ENCODE data around the gene BAIAP2. TPM values are rescaled to one million over a fixed set of nuclear protein-coding genes. Genes with fewer than 3 reads are reported as not detected.

The BAIAP2 gene
- polyA plus RNA-seq, 1 donor = 37.2 TPM

DNA sequence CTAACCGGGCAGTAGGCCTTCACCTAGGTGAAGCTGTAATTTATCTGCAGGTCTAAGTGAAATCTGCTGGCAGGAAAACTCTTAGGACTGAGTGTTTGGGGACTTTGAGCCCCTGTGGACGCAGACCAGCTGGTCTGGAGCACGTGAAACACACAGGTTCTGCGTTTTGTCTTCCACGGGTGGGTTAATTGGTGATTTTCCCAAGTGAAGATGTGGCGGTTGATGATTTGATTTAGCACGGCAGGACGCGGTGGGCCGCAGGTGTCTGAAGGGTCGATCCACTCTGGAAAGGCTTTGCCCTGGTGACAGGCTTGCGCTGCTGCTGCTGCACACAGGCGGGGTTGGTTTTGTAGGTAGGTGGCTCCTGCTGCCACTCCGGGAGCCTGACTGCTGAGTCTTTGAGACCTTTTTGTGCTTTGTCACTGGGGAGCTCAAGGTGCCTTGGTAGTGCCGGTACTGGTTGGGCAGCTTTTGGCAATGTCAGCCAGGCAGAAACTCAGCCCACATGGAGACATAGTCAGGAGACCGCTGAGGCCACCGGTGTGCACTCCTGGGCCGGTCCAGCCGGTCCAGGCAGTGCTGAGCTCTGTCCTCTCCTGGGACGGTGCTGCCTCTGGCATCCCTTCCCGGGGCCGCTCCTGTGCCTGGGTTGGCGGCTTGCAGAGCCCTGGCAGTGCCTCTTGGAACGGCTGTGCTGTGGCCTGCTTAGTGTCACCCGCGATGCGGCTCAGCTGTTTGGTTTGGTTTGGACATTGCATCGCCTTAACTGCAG, 2.3 kb downstream of the BAIAP2 start:
- DNase-seq = no peak

DNA sequence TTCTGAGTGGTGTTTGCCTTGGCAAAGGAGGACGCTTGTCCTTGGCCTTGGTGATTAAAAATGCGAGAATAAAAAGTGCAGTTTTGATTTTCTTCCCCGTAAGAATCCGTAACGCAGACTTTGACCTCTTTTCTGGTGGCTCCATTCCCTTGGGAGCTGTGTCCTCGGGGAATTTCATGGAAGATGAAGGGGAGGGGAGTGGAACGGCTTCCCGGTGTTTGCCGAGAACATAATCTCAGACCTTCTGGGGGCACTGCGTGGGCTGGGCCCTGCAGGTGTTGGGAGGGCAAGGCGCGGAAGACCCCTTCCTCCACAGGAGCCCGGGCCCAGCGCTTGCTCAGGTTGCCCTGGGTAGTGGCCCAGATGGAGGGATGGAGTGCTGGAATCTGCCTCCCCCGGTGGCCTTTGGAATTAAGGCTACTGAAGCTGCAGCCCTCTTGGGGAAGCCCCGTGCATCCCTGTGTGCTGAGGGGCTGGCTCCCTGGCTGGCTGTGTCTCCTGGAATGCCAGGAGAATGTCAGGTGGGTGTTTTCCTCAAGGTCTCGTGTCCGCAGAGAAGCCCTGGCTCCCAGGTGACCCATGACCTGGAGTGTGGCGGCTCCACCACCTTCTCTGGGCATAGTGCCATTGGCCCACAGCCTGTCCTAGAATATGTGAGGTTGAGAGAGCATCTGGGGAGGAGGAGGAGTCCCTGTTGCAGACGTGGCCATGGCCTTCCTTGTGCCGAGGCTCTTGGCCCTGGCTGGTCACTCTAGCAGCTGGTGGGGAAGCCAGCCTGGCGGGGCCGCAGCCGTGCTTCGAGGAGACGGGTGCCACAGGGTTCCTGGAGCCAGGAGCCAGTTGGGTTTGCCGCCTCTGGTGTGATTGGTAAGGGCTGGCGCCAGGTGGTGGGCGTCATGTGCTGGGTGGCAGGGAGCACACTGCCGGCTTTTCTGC, 3.1 kb downstream of the BAIAP2 start:
- no peak for DNase-seq

DNA sequence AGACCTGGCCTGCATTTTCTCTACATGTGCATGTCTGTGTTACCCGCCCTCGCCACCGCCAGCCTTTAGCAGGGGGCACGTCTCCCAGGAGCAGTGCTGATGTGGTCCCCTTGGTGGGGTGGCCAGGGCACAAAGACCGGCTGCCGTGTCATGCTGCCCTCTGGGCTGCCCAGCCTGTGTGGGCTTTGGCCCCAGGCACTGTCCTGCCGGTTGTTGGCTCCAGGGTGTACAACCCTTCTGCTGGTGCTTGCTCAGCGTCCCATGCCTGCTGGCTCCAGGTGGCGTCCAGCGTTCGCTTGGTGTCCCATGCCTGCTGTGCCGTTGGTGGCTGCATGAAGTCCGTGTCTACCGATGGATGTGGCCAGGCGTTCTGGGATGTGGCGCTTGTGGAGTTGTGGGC, 4.1 kb downstream of the BAIAP2 start:
- no peak for DNase-seq

DNA sequence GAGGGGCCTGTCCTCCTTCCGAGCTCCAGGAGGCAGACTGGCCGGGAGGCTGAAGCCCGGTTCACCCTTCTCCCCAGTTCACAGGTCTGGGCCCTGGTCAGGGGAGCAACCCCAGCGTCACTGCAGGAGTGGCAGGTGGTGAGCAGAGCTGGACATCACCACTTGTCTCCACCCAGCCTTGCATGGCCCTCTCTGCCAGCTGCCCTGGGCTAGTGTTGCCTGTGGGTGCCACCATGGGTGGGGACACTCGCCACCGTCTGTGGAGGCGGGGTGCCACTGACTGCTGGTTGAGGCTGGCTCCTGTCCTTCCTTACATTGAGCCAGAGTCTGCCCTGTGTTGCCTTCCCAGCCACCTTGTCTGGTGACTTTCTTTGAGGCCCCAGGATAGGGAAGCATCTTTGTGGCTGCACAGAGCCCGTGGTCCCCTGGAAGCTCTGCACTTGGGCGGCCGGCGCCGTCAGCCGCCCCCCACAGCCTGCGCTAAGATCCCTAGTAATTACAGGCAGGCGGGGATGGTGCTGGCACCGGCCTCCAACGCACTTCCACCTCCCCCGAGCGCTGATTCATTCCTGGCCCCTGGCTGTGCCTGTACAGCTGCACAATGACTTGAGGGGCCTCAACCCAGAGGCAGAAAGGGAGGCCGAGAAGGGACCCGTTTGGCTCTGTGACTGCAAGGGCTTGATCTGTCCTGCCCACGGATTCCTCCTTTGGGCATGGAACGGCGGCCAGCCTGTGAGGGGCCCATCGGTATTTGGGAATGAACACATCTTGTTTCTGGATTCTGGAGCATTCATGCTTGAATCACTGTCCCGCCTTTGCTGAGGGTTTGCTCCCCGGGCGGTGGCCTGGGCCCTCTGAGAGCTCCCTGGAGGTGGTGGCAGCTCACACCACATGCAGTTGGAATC, 5.2 kb downstream of the BAIAP2 start:
- DNase-seq = no peak

DNA sequence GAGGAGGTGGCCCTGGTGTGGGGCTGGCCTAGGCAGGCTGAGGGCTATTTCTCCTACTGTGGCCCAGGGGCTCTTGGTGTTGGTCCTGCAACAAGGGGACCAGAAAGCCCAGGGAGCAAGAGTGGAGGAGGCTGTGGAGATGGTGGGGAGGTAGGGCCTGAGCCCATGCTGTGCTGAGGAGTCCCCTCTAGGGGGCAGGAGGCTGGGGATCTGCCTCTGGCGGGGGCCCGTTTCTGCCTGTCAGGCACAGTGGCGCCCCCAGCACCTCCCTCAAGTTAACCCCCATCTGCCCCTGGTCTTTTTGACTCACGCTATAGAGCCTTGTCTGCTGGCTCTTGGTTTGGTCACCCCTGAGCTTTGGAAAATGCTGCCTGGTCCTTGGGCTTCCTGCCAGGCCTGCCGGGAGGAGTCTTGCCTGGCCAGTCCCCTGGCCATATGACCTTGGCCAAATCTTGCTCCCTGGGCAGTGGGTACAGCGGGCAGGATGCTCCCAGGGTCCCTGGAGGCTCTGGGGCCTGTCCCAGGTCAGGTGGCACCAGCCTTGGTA, 5.9 kb downstream of the BAIAP2 start:
- no peak for DNase-seq

DNA sequence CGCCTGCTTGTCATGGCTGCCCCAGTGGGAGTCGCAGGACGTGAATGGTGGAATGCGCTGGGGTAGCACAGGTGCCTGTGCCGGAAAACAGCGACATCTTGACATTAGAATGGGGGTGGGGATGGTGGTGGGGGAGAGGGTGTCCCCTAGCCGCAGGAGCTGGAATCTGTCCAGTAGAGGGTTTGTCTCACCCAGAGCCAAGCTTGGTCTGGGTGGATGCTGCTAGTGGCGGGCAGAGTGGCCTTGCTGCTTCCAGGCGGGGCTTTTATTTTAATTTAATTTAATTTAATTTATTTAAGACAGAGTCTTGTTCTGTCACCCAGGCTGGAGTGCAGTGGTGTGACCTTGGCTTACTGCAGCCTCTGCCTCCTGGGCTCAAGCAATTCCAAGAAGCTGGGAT, 7.7 kb downstream of the BAIAP2 start:
- no peak for DNase-seq

DNA sequence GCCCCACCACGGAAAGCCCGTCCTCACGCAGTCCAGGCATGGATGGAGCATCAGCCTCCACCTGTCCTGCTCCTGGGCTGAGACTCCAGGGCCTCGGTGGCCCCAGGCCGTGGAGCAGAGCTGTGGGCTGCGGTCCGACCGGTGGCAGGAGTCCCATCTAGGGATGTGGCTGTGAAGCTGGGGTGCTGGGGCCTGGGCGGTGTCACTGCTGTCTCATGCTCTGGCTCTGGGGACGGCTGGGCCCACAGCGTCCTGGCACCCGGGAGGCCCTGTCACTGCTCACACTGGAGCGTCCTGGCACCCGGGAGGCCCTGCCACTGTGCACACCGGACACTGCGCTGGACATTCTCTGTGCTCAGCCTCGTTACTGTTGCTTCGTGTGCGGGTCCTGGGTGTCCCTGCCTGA, 8.4 kb downstream of the BAIAP2 start:
- DNase-seq = no peak

DNA sequence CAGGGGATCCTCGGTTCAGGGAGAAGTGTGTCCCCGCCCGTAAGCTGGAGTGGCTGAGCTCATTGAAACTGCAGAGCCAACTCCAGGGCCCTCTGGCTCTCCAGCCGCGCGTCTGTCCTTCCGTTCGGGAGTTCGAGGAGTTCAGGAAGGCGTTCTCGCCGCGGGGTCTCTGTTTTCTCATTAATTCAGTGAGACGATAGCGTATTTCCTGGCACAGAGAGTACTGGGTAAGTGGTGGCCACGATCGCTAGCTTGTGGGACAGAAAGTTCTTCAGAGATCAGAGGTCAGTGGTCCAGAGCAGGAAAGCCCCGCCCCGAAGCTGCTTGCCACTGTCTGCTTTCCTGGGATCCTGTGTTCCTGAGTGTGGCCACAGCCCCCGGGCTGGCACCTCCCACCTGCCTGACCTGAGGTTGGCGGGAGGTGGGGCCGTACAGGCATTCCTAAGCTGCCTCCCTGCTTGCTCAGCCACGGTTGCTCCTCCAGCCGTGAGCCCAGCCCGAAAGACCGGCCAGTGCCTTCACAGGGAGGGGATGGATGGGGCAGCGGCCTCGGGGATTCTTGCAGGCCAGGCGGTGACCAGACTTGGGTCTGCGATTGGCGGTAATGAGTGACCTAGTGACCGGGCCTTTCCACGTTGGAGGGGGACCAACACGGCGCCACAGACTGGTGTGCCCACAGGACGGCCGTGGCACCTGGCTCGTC, 8.9 kb downstream of the BAIAP2 start:
- no peak for DNase-seq

DNA sequence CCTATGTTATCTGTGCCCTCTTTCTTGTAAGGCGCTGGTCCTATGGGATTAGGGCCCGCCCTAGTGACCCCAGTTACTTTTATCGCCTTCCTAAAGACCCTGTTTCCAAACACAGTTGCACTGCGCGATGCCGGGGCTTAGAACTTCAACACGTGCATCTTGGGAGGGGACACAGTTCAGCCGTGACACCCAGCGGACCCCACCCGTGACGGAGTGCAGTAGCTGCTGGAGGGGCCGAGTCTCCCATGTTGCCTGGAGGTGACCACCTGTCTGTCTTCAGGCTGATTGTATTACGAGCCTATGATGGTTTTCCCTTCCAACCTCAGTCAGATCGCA, 9.4 kb downstream of the BAIAP2 start:
- DNase-seq = no peak

DNA sequence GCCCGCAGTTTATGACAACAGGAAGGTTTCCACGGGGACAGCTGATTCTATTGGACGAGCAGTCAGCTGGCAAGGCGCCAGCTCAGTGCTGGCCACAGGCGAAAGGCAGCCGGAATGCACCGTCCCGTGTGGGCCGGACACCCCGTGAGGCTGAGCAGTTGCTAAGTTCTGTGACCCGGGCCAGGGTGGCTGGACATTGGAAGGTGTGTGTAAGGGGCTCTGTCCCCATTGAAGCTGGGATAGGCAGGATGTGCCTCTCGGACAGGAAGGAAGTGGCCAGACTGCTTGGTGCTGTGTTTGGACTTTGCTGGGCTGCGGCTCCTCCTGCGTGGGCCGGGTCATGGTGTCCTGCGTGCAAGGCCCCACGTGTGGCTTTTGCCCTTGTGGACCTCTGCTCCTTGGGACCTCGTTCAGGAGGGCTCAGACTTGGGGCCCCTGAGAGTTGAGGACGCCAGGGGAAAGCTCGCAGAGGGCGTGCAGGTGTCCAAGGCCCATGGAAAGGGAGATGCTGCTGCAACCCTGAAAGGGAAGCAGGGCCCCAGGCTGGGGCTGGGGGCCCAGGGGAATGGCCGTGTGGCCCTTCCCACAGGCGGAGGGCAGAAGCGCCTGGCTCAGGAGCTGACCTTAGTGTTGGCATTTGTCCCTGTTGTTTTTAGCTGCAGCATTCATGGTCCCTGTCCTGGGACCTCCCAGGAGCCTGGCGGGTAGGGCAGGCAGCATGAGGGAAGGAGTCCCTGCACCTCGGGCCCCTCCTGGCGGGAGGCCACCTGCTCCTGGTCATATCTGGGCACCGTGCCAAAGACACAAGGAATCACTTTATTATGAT, 10.0 kb downstream of the BAIAP2 start:
- peak; percentile 84 for DNase-seq

DNA sequence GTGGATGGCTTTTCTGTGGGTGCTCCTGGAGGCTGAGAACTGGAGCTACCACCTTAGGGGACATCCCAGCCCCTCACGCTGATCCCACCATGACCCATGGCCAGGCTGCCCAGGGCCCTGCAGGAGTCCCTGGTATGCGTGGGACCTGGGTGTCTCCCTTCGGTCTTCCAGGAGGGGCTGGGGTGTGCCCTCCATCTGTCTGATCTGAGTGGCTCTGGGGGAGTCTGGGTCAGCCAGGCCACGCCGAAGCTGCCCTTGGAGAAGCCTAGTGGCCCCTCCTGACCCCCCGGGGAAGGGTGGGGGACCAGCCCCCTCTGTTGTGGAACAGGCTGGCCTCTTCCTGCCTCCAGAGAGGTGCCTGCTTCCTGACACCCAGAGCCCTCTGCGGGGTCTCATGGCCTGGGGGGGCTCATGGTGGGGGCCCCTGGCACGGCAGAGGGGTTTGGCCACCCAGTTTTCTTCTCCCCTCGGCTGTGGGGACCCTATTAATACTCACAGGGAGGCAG, 10.7 kb downstream of the BAIAP2 start:
- DNase-seq = no peak

DNA sequence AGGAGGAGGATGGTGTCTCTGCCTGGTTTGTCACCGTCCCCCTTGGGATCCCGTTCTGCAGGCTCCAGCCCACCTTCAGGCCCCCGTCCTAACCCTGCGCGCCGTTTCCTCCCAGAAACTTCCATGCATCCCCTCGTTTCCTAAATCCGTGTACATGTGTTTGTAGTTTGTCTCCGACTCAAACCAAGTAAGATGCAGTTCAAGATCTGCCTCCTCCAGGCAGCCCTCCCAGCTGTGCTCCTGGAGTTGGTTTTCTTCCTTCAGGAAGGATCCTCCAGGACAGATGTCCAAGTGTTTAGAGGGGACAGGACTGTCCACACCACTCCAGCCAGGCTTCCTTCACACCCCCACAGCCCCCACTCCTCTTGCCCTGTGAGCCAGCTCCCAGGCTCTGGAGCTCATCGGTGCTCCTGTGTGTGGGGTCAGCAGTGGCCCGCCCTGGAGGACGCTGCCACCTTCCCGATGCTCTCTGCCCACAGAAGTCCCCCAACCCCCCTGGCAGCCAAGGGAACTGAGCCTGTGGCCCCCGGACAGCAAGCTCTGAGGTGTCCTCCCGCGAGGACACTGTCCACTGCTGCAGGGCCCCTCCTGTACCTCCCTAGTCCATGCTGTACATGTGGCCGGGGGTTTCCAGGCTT, 11.3 kb downstream of the BAIAP2 start:
- no peak for DNase-seq

DNA sequence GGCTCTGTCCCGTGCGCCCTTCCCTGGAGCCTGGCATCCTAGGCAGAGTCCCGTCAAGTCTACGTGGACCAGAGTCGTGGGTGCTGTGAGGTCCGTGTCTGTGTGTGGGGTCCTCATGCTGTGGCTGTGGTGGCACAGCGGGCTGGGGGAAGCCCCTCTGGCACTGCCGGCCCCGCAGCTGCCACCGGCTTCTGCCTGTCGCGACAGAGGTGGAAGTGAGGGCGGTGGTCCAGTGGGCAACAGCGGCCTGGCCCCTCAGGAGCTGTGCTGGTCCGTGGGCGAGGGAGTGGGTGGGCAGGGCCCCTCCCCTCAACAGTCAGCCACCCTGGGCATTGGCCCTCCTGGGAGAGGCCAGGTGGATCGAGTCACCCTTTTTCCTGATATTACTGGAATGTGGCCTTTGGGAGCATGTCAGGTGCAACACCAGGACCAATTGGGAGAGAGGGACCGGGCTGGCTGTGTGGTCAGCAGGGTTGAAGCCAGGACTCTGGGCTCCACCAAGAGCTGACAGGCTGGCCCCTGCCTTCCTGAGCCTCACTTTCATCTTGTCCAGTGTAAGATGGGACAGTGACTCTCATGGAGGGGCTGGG, 11.9 kb downstream of the BAIAP2 start:
- DNase-seq = no peak

DNA sequence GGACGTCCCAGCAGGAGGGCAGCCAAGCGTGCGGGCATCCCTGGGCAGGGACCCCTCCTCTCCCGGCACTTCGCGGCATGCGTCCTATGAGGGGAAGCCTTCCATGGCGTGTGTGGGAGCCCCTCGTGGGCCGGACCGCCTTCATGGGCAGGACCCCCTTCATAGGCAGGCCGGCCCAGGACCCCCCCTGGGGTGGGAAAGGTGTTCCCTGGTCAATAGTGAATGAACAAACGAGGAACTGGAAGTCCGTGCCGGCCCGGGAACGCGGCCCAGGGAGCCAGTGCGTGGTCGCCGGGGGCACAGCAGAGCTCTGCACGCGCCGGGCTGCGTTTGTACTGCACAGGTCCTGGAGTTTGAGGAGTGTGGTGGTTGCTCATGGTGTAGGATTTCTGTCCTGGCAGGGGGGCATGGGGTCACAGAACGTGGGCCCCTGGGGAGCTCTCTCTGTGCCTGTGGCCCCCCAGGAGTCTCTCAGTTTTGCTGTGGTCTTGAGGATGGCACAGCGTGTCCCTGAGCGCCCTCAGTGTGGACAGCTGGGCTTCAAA, 13.9 kb downstream of the BAIAP2 start:
- no peak for DNase-seq

DNA sequence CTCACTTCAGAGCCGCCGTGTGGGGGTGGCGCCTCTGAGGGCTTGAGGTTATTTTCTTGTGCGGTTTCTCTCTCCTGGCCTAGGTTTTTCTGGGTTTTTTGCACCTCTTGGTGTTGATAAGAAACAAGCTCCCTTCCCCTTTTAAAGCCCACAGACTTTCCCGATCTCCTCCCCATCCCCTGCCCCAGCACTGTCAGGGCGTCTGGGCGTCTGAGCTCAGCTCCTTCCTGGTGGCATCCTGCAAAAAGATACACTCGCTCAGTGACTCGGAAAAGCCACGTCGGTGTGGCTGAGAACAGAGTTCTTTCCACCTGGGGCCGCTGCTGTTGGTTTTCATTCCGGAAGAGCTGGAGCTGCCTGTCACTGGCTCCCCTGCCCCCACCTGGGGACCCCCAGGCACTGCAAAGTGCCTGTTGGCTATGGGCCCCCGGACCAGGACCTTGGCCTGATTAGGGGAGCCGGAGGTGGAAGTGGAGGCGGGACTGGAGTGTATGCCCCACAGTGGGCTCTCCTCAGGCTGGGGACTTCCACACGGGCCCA, 14.5 kb downstream of the BAIAP2 start:
- no peak for DNase-seq

DNA sequence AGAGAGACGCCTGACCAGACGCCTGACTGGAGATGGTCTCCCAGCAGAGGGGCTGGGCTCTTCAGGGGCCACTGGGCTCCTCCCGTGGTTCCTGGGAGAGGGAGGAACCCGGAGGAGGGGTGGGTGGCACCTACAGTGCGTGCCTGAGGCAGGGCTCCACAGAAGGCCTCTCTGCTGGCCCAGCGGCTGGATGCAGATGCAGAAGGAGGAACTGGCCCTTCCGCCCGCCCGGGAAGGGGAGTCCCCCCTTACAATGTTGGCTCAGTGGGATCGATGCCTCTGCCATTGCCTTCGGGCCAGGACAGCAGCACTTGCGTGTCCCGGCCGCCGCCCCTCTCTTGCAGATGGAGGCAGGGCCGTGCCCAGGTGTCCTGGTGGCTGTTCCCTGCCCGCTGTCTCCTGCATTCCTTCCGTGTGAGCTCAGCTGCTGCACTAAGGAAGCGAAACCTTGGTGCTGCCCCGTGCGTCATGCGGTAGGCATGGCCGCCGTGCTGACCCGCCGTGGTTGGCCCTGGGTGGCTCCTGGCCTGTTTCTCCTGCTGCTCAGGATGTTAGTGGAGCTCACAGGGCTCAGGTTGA, 15.1 kb downstream of the BAIAP2 start:
- no peak for DNase-seq

DNA sequence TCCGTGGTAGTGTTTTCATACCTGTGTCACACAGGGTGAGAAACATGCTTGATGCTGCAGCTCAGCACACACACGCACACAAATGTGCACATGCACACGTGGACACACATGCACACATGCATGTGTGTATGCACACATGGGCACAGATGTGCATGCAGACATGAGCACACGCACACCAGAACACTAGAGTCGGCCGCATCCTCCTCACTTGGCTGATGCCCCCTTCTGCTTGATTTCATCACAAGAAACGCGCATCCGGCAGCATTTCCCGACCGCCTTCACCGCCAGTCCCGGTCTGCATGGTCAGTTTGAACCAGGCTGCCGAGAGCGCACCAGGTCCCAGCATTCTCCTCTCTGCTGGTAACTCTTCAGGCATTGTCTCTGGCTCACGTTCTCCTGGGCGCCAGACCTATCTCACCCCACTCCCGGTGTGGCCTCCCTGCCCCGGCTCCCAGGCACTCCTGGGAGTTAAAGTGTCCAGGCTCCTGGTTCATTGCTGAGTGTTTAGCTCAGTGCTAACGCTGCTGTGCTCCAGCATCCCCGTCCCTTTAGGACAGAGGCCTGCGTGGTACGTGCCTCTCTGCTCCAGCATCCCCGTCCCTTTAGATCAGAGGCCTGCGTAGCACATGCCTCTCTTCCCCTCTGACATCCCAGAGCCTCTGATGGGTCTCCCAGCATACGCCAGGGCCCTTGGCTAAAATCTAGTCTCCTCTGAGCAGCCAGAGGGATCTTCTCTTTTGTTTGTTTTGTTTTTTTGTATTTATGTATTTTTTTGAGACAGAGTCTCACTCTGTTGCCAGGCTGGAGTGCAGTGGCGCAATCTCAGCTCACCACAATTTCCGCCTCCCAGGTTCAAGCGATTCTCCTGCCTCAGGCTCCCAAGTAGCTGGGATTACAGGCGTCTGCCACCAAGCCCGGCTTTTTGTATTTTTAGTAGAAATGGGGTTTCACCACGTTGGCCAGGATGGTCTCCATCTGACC, 16.0 kb downstream of the BAIAP2 start:
- no peak for DNase-seq
